GM06990 (cell line): Measurements from ENCODE around the gene ZNF487.

Experiments used
- DNase-seq: peaks from one replicate; pipeline ENCODE4 v3.0.0-alpha.2; 2011; ENCODE audit not compliant: insufficient read length; ENCODE audit errors: extremely low read depth
- H3K27me3 ChIP-seq: replicated peaks from 2 replicates; pipeline ENCODE4 v1.6.0; 2011; ENCODE audit warnings: low read length; ENCODE audit not compliant: control insufficient read depth, insufficient read depth
- H3K36me3 ChIP-seq: 2 replicates; pipeline ENCODE4 v1.5.1; 2011; ENCODE audit warnings: low read length; ENCODE audit not compliant: control insufficient read depth, insufficient read depth
- H3K4me3 ChIP-seq: replicated peaks from 2 replicates; pipeline ENCODE4 v1.5.1; 2011; ENCODE audit warnings: low read depth, mild to moderate bottlenecking, control low read depth, low read length
- CTCF ChIP-seq: IDR thresholded peaks from 2 replicates; pipeline ENCODE4 v1.5.1; 2011; ENCODE audit warnings: low read length, control low read depth, mild to moderate bottlenecking, inconsistent platforms; ENCODE audit not compliant: insufficient read depth, poor library complexity, severe bottlenecking

Gene ZNF487

DNA sequence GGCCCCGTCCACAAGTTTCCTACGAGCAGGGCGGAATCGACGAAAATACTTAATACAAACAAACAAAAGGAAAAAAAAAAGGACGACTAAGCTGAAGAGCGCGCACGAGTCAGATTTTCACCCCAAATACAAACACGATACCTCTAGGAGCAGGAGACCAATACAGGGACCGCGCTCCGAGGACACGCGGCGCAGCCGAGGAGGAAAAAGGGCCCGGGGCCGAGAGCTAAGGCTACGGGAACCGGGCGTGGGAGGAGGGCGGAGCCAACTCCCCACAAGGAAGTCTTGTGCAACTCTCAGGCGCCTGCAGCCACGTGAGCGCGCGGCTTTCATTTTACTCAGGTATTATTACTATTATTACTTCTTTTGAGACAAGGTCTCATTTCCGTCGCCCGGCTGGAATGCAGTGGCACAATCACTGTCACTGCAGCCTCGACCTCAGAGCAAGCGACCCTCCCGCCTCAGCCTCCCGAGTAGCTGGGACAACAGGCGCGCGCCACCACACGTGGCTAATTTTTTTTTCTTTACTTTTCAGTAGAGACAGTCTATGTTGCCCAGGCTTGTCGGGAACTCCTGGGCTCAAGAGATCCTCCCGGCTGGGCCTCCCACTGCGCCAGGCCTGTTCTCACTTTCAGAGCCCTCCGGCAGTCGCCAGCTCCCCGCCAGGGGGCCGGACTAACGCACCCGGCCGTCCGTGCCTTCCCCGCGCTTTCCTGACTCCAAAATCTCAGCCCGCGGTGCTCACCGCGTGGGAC, 29.2 kb upstream of the ZNF487 start:
- H3K36me3 ChIP-seq: peaks cover 3% of the 10 kb centered on the region
- peak overlapping the region; percentile 92 for H3K4me3 ChIP-seq
- DNase-seq: peak; percentile 89
- no peaks in the 10 kb centered on the region for H3K27me3 ChIP-seq
- TF ChIP-seq CTCF: peak; percentile 52

DNA sequence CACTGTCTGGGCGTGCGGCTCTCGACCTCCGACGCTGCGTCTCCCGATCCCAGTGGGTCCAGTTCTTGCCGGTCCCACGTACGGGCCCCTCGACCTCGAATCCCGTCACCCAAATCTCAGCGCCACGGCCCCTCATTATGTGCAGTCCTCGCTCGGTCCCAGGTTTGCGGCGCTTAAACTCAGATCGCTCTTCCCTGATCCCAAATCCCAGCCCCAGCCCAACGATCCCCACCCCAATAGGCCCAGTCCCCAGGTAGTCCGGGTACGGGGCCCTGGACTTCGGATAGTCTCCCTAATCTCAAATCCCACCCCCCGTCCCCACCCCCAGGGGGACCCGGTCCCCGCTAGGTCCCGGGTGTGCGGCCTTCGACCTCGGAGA, 28.6 kb upstream of the ZNF487 start:
- no peak for DNase-seq
- Histone ChIP-seq H3K4me3 (peak overlapping the region; percentile 92), H3K27me3 (no peaks in the 10 kb centered on the region), H3K36me3 (peaks cover 3% of the 10 kb centered on the region)
- no peak for TF ChIP-seq CTCF

DNA sequence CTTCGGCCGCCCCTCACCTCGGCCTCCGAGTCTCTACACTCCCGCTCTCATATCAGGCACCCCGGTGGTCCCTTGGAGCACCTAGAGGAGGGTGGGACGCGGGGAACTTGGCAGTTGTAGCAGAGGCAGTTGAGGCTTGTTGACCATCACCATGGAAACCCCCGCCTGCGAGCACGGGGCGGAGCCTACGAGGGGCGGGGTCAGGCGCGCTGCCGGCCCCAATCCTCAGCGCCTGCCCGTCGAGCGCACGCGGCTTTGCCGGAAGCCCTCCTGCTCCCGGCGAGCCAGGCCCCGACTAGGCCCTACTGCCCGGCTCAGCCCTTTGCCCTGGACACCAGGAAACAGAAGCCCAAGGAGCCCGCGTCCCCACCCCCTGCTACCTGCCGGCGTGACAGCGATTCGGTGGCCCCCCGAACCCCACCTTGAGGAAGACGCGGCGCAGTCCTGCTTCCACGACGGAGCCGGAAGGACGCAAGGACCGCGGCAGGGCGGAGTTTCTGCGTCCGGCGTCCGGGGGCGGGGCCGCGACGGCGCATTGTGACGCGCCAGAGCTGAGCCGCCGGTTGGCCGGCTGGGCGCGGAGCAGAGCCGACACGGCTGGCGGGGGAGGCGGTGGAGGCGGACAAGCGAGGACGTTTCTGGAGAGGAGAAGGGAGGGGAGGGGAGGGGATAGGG, 28.1 kb upstream of the ZNF487 start, which contains the start of gene HNRNPF:
Gene HNRNPF (minus strand): TSS at position 477 of the 675 bp plus-strand sequence. CDS start 21,302 bp downstream, outside the sequence.
- TF ChIP-seq CTCF: no peak
- peak within 1 kb of the TSS; percentile 92 for H3K4me3 ChIP-seq
- no peaks in the 10 kb centered on the region for H3K27me3 ChIP-seq
- DNase-seq: peak; percentile 99
- peaks cover under 1% of the 10 kb centered on the region for H3K36me3 ChIP-seq

GRCh38 chr10:43409385-43410109, 27.4 kb upstream of the ZNF487 start:
- DNase-seq: peak; percentile 53
- H3K4me3 ChIP-seq: peak overlapping the region; percentile 92
- no peak for TF ChIP-seq CTCF
- no peaks in the 10 kb centered on the region; the same call in 1 of the 2 replicates for H3K36me3 ChIP-seq
- H3K27me3 ChIP-seq: no peaks in the 10 kb centered on the region

DNA sequence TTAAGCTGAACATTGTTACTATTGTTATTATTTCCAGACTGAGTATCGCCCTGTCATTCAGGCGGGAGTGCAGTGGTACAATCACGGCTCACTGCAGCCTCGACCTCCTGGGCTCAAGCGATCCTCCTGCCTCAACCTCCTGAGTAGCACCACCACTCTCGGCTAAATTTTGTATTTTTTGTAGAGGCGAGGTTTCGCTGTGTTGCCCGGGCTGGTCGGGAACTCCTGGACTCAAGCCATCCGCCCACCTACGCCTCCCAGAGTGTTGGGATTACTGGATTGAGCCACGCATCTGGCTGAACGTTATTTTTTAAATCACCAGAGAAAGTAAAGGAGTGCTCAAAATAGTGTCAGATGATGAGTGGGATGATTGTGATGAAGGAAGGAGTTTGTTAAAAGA, 26.6 kb upstream of the ZNF487 start:
- no peaks in the 10 kb centered on the region; the same call in 1 of the 2 replicates for H3K36me3 ChIP-seq
- TF ChIP-seq CTCF: no peak
- no peak for DNase-seq
- no peaks in the 10 kb centered on the region for H3K27me3 ChIP-seq
- peak overlapping the region; percentile 92 for H3K4me3 ChIP-seq
